ENCODE measurements around the gene PRKCE.

Gene PRKCE

GRCh38 chr2:45814951-45815621, 163.6 kb downstream of the PRKCE start:
- no peak for DNase-seq

GRCh38 chr2:45816272-45816671, 164.8 kb downstream of the PRKCE start:
- DNase-seq: no peak

GRCh38 chr2:45818591-45818990, 167.1 kb downstream of the PRKCE start:
- no peak for DNase-seq

- no peak for DNase-seq
Measured at GRCh38 chr2:45820048-45820447, 168.6 kb downstream of the PRKCE start.

GRCh38 chr2:45821558-45822271, 170.2 kb downstream of the PRKCE start:
- DNase-seq: peak; percentile 43

- DNase-seq: no peak
Measured at GRCh38 chr2:45822272-45822630, 170.8 kb downstream of the PRKCE start.

- no peak for DNase-seq
Measured at GRCh38 chr2:45823723-45824206, 172.3 kb downstream of the PRKCE start.

GRCh38 chr2:45825001-45825651, 173.7 kb downstream of the PRKCE start:
- peak; percentile 36 for DNase-seq

GRCh38 chr2:45826460-45826859, 175.0 kb downstream of the PRKCE start:
- DNase-seq: no peak

- no peak for DNase-seq
Measured at GRCh38 chr2:45826884-45827635, 175.6 kb downstream of the PRKCE start.

- DNase-seq: no peak
Measured at GRCh38 chr2:45830322-45830721, 178.8 kb downstream of the PRKCE start.

- DNase-seq: no peak
Measured at GRCh38 chr2:45833301-45833967, 182.0 kb downstream of the PRKCE start.

- DNase-seq: no peak
Measured at GRCh38 chr2:45833968-45834344, 182.5 kb downstream of the PRKCE start.

GRCh38 chr2:45834372-45834771, 182.9 kb downstream of the PRKCE start:
- no peak for DNase-seq

- no peak for DNase-seq
Measured at GRCh38 chr2:45834858-45835257, 183.4 kb downstream of the PRKCE start.

GRCh38 chr2:45836316-45836715, 184.8 kb downstream of the PRKCE start:
- no peak for DNase-seq

GRCh38 chr2:45836740-45837139, 185.3 kb downstream of the PRKCE start:
- no peak for DNase-seq

- no peak for DNase-seq
Measured at GRCh38 chr2:45837812-45838341, 186.4 kb downstream of the PRKCE start.

GRCh38 chr2:45839508-45840251, 188.2 kb downstream of the PRKCE start:
- no peak for DNase-seq

GRCh38 chr2:45840481-45840880, 189.0 kb downstream of the PRKCE start:
- no peak for DNase-seq

GRCh38 chr2:45841752-45842407, 190.4 kb downstream of the PRKCE start:
- no peak for DNase-seq

Measured in kidney glomerular epithelial cell (primary cell).